Epithelial cell of esophagus (primary cell): Measurements from ENCODE around the gene NAA20.

Source experiments
- DNase-seq: peaks from one replicate; pipeline ENCODE4 v3.0.0; 2010; ENCODE audit warnings: low read depth
- H3K4me3 ChIP-seq: 2 replicates; pipeline ENCODE4 v1.5.1; 2011; ENCODE audit warnings: mild to moderate bottlenecking, low read length, control low read depth
- TF ChIP-seq, protein P1 (sequence below): IDR thresholded peaks from 2 replicates; pipeline ENCODE4 v1.5.1; 2011; ENCODE audit warnings: low read depth, mild to moderate bottlenecking, low read length, control low read depth, inconsistent platforms; ENCODE audit not compliant: insufficient read depth; ENCODE audit errors: missing control alignments

Gene NAA20

DNA sequence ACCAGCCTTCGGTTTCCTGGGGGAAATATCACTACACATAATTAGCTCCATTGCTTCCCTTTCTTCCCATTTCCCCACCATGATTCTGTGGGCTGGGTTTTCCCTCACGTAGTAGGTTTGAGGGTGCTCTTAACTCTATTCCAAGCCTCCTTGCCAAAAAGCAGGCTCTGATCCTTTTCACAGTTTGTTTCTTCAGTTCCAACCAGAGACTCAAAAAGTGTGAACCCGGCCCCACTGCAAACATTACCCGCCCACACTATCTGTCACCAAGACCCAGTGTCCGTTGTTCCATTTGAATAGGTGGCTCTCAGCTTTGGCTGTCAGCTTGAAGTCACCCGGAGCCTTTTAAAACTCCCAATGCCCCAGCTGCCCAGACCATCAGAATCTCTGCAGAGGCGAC is 11.8 kb upstream of the NAA20 start:
- no peak for DNase-seq
- TF ChIP-seq, protein P1, sequence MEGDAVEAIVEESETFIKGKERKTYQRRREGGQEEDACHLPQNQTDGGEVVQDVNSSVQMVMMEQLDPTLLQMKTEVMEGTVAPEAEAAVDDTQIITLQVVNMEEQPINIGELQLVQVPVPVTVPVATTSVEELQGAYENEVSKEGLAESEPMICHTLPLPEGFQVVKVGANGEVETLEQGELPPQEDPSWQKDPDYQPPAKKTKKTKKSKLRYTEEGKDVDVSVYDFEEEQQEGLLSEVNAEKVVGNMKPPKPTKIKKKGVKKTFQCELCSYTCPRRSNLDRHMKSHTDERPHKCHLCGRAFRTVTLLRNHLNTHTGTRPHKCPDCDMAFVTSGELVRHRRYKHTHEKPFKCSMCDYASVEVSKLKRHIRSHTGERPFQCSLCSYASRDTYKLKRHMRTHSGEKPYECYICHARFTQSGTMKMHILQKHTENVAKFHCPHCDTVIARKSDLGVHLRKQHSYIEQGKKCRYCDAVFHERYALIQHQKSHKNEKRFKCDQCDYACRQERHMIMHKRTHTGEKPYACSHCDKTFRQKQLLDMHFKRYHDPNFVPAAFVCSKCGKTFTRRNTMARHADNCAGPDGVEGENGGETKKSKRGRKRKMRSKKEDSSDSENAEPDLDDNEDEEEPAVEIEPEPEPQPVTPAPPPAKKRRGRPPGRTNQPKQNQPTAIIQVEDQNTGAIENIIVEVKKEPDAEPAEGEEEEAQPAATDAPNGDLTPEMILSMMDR: no peak
- no peak overlapping the region for H3K4me3 ChIP-seq

DNA sequence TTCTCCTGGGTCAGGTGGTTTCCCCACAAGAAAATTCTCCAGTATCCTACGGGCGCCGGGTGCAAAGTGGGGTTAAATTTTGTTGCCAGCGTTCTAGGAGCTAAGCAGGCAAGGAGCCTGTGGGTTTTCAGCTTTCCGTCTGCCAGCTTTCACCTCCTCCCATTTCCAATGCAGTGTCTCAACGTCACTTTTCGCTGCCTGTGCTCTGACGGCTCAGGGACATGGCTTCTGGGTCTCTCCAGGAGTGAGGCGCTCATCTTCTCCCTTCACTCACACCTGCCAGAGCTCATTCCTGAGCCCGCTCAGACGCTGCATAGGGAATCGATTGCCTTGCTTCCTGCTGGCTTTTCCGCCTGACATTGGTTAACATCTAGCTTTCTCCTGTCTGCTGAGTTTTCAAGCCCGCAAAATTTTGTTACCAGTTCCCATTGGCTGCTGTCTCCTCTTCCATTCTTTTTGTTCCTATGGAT is 7.3 kb upstream of the NAA20 start:
- TF ChIP-seq, protein P1: no peak
- DNase-seq: no peak
- H3K4me3 ChIP-seq: no peak overlapping the region

DNA sequence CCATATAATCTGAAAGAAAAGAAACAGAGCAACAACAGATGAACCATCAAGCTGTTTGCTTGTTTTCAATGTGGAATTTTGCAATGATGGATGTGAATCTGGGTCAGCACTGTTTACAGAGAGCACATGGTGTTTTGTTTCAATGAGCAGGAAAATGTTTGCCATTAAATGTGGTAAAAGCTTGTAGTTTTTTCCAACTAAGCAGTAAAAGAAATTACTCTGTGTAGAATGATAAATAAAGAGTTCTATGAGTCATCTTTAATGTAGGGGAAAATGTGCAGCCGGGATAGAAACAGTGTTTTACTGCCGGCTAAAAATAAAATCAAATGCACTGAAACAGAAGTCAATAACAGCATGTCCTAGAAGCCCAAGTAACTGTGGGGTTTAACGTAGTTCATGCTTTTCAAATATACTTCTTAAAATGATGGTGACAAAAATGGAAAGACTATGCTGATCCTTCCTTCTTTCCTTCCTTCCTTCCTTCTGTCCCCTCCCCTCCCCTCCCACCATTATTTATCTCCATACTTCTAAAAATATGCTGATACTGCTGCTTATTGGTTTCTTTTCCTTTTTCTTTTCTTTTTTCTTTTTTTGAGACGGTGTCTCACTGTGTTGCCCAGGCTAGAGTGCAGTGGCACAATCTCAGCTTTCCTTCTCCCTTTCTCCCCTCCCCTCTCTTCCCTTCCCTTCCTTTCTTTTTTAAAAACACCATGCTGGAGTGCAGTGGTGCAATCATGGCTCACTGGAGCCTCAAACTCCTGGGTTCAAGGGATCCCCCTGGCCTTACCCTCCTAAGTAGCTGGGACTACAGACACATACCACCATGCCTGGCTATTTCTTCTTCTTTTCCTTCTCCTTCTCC is 6.3 kb upstream of the NAA20 start:
- no peak for DNase-seq
- TF ChIP-seq, protein P1: no peak
- H3K4me3 ChIP-seq: no peak overlapping the region

DNA sequence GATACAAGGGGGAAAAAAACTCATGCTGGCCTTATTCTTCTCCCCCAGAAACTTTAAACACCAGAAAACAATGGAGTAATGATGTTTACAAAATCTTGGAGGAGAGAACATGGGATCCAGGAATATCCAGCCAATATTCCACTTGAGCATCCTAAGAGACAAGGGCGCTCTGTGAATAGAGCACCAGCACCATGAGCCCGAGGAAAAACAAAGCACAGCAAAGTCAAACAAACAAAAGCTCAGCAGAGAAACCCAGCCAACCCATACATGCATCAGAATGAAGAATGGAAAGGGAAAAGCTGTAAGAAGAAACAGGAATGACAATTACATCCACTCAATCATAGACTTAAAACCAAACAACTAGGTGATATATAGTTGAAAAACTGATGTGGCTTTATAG is 4.6 kb upstream of the NAA20 start:
- no peak overlapping the region for H3K4me3 ChIP-seq
- TF ChIP-seq, protein P1: no peak
- no peak for DNase-seq

DNA sequence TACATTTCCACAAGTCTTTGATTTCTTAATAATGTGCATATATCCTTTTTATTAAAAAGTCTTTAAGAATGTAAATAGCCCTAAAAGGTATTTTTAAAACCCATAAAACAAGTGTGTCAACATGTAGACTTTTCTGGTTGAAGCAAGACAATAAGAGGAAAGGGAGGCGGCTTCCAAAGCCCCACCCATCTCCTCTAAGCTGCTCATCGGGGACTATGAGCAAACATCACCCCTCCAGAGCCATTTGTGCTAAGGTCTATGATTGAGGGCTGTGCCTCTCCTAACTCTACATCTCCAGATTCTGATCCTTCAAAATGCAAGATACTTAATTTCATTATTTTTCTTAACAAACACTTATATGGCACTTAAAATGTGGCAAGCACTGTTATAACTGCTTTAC is 2.5 kb upstream of the NAA20 start:
- no peak for DNase-seq
- TF ChIP-seq, protein P1: no peak
- H3K4me3 ChIP-seq: no peak overlapping the region

DNA sequence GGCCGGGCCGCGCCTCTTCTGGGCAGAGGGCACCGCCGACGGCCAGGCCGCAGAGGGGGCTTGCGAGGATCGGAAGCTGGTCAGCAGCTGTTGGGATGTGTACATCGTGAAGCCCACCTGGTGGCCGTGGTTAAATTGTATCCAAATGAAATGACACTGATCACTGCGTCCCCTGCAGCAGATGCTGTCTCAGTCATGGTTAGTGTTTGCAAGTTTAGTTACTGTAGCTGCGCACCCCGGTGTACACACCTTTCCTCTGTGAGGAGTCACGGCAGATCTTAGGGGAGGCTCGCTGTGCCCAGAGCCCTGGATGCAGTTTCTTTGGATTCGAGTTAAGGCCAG is 653 bp downstream of the NAA20 start:
- TF ChIP-seq, protein P1: no peak
- H3K4me3 ChIP-seq: peak overlapping the region; percentile 81
- peak; percentile 53 for DNase-seq

DNA sequence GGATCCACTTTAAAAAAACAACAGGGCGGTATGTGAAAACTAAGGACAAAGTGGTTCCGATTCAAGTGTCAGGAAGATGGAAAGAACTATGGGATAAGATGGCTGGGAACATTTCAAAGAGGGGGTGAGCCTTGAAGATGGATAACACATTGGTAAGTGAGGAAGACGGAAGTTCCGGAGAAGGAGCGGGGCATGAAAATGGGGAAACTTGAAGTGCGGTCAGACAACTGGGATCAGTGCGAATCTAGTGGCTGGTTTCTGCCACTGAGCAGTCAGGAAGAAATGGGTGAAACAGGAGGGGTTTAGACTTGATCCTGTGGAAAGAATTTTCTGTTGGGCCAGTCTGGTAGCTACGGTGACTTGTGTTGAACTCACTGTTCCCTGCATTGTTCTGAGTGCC is 1.2 kb downstream of the NAA20 start:
- no peak for DNase-seq
- TF ChIP-seq, protein P1: no peak
- H3K4me3 ChIP-seq: peak overlapping the region; percentile 81
